ENCODE data around the gene ANKRD39.
"Not testable (repeated sequence)": the region's sequence is repeated elsewhere in the genome, so short reads cannot be mapped to it uniquely, and the experiment has no call there.

The ANKRD39 gene

DNA sequence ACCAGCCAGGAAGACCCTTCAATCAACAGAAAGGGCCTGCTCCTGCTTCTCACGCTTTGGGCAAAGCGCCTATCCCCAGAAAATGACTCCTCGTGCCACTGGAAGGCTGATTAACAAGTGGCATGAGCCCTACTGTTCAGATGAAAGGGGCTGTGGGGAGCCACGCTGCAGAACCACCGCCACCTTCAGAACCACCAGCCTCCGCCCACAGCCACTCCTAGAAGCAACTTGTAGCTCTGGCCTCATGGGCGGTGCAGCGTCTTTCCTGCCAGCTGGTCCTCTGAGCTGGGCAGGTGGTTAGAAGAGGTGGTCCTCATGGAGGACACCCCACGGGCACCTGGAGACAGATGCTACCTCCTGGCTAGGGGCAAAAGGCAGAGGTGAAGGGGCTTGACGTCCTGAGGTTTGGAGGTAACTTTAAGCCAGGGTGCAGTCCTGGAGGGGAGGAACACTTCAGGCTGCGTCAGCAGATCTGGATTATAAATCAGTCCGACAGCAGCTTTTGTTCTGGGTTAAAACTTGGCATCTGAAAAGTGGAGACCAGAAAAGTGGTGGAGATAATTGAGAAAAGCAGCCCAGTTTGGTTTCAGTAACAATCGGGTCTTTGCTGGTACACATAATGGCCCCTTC lies 12.9 kb upstream of the ANKRD39 start:
- DNase-seq (ENCODE audit: low read depth), result no peak

DNA sequence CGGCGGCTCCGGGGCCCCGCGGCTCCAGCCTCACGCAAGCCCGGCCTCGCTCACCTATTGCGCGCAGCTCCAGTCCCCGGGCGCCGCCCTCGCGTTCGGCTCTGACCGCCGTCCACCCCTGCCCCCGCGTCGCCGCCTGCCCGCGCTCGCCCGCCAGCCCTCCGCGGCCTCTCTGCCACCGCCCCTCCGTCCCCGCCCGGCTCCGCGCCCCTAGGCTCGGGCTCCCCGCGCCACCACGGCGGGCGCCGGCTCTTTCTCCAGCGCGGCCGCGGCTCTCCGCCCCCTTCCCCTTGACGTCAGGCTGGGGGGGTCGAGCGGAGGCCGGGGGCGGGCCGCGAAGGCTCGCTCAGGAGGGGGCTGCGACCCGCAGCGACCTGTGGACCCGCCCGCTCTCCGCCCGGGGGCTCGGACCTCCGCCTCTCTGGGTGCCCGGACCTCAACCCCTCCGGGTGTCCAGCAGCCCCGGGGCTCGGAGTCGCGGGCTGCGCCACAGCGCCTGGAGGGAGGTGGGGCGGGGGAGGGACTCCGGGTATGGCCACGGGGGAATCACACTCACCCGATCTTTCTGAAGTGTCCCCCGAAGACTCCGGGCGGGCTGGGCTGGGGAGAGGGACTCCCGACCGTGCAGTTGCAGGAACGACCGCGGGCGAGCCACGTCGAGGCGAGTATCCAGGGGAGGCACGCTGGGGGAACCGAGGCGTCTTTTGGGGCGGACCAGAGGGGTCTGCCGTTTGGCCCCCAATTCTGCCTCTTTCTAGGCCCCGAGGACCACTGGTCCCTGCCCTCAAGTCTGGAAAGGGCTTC lies 12.2 kb upstream of the ANKRD39 start, which contains the start of gene SEMA4C:
Gene SEMA4C, minus strand, starts transcription at position 259 of the 804 bp plus-strand sequence. CDS start 2,194 bp downstream, outside the sequence.
- peak; percentile 33 for DNase-seq (ENCODE audit: low read depth)

DNA sequence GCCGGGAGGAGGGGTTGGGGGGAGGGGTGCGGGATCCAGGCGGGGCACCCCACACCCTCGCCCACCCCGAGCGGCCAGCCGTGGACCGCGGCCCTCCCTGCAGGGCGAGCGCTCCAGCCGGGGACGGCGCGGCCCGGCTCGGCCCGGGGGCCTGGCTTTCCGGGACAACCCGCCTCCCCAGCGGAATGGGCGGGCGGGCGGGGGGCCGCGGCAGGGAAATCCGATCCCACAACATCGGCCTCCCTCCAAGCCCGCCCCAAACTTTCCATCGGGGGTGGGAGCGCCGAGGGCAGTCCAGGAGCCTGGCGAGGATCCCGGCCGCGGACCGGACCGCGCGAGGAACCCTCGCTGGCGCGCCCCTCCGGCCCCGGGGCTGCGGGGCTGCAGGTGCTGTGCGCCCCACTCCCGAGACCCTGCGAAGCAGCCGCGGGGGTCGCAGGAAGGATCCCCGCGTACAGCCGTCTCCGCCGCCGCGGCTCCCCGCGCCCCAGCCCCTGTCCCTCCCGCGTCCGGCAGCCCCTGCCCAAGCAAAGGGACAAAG lies 11.5 kb upstream of the ANKRD39 start:
- peak; percentile 83 for DNase-seq (ENCODE audit: low read depth)

DNA sequence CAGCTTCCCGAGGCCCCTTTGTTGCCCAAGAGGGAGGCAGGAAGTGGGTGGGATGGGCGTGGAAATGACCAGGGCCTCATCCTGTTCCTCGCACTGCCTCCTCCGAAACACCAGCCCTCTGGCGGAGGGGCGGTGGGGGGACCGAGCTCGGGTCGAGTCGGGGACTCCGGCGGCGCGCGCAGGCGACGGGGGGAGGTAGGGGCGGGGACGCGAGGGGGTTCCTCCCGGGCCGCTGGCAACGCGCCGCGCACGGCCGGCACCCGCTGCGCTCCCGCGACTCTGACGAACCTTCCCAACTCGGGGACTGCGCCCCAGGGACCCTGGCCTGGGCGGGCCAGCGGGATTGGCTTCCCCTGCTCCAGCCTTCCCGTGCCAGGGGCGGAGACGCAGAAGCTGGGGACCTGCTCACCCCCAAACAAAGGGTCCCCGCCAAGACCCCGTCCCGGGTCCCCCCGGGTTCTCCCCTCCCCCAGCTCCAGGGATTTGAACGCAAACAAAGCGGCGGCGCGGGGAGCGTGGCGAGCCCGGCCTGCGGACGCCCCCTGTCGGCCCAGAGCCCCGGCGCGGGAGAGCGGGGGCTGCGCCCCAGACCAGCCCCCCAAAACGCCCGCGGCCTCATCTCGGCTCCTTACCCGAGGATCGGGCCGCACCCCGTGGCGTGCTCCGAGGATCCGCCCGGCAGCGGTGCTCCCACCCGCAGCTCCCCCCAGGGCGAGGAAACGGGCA lies 10.9 kb upstream of the ANKRD39 start:
- peak; percentile 93 for DNase-seq (ENCODE audit: low read depth)

DNA sequence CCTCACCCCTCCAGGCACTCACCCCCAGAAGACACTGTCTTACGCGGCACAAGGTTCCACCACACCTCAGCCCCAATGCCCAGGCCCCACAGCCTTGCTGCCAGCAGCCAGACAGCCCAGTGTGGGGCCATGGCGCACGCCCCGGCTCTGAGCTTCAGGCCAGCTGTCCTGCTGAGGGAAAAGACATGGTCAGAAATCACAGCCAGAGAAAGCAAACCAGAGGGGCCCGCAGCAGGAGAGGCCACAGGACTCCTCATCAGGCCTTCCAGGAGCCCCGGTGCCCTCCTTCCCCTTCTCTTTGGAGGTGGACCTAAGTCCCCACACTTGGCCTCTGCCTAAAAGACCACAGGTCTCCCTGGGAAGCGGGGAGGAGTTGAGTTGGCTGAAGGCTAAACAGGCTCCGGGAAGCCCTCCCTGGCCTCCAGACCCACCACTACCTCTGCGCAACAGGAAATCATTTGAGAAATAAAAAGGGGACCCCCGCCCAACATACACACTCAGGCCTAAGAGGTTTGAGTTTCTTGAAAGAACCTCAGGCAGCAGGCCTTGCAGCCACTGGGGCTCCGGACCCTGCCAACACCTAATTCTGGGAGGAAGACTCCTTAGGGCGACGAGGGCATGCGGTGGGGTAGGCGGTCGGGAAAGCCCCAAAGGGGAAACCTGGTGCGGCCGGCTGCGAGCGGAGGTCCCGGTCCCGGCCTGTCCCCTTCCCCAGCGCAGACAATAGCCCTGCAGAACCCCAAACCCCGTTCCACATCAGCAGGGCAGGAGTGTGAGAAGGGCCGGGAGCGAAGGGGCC lies 10.1 kb upstream of the ANKRD39 start:
- DNase-seq (ENCODE audit: low read depth), result no peak

DNA sequence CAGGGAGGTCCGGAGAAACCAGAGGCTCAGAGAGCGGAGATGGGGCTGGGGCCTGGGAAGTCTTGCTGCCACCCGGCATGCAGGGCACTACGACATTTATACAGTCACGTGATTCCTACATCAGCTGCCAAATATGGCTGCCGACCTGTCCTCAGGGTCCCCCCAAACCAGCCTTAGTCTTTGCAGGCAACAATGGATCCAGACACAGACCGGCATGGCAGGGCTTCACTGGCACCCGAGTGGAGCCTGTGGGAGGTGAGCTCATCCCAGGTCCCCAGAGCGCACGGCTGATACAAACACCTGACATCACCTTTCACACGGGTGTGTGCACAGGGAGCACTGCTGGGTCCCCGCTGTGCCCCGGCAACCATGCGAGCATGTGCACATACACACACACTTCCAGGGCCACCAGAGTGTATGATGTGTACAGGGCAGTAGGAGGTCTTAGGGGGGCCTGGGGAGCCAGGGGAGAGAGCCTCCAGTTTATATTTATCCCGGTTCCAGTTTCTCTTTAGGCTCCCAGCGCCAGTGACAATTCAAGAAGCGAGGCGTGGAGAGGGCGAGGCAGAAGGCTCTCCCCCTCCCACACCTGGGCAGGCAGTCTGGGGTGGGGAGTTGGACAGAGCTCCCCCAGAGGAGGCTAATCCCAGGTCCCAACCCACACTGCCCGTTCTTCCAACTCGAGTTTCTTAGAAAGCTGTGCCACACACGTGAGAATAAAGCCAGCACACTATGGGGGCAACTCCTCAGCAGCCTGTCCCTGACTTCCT lies 9.4 kb upstream of the ANKRD39 start:
- DNase-seq (ENCODE audit: low read depth), result no peak

DNA sequence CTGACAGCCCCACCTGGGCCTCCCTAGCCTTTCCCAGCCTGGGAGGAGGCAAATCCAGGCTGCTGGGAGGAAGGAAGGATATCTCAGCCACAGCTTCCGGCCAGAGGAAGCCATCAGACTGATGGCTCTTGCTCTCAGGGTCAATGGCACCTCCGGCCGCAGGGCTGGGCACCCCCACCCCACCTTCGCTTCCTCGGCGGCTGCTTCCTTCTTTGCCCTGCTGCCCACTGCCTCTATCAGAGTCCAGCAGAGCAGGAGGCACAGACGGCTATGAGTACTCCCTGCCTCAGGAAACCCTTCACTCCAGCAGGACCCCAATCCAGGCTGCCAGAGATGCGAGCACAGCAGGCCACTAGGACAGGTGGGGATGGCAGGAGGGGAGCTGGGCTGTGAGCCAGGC lies 8.8 kb upstream of the ANKRD39 start:
- DNase-seq (ENCODE audit: low read depth), result no peak

DNA sequence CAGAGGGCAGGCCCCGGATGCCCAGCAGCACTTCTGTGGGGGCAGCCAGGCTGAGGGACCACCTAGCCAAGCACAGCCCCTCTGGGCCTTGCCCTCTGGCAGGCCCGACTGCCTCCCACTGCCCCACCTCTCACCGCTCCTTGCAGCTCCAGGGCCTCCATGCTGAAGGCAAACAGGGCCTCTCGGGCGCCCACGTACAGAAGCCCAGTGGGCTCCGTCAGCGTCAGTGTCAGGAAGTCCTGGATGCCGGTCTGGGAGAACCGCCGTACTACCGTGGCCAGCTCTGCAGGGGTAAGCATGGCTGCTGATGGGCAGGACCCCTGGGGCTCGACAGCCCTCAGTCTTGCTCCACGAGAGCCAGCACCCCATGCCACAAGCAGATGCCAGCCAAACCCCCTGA lies 8.3 kb upstream of the ANKRD39 start:
- DNase-seq (ENCODE audit: low read depth), result no peak

DNA sequence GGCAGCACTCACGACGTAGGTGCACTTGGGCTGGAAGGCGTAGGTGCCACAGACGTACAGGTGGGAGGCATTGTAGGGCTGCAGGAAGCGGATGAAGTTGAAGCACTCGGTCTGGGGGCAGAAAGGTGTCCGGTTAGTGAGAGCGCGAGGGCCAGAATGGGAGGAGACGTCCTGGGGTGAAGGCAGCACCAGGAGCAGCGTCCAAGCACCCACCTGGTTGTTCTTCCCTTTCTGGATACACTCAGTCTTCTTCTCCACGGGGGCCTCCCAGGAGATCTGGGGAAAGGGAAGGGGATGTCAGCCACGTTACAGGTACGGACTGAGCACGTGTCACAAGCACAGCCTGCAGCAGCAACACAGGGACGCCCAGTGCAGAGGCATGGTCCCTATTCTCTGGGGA lies 7.8 kb upstream of the ANKRD39 start:
- no peak for DNase-seq (ENCODE audit: low read depth)

DNA sequence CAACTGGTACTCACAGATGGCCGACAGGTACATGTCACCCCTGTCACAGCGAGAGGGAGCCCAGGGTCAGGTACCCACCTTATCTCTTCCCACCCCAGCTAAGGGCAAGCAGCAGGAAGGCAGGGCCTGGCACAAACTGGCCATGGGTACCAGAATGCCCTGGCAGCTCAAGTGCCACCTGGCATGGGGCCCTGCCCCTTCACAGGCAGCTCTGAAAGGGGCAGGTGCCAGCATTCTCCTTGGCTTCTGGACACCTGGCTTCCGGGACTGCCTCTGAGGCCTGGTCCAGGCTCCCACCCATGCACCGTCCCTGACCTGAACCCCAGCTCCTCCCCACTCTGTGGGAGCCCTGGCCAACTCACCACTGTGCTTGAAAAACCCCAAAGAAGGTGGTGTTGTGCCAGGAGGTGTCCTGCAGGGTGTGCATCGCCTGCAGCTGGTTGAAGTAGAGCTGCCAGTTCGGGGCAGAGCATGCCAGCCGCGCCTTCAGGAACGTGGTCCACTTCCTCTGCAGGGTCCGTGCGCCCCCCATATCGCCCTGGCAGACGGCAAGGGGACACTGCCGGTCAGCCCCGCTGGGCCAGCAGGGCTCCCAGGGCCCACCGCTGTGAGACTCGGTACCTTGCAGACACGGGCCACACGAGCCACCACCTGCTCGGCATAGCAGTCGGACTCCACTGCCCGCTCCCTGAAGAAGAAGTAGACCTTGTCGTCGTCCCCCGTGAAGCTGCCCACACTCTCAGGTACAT lies 6.7 kb upstream of the ANKRD39 start:
- DNase-seq (ENCODE audit: low read depth), result no peak

DNA sequence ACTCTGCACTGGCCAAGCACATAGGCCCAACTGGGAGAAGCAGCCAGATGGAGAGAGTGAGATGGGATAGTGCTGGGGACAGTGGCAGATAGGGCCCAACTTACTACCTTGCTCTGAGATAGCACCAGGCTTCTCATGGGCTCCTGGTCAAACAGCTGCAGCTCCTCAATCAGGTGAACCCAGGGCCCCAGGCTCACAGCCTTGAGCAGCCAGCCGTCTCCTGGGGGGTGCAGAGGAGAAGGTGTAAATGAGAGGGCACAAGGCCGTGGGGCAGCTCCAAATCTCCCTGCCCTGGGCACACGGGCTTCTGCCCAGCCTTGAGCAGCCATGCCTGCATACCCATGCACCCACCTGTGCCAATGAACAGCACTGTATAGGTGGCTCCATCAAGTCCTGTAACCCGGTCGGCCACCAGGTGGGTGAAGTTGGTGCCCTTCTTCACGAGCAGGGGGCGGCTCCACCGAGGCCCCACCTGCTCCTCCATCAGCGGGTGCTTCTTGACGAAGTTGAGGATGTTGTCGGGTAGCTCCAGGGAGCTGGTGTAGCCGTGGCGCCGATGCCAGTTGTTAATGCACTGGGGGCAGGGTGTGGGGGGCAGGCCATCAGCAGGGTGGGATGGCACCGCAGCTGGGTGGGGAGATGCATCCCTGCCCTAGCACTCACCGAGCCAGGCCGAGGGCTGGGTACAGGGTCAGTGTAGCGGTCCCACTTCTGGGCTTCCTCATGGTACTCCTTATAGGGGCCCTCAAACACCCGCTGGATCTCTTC lies 5.9 kb upstream of the ANKRD39 start:
- DNase-seq (ENCODE audit: low read depth), result no peak

DNA sequence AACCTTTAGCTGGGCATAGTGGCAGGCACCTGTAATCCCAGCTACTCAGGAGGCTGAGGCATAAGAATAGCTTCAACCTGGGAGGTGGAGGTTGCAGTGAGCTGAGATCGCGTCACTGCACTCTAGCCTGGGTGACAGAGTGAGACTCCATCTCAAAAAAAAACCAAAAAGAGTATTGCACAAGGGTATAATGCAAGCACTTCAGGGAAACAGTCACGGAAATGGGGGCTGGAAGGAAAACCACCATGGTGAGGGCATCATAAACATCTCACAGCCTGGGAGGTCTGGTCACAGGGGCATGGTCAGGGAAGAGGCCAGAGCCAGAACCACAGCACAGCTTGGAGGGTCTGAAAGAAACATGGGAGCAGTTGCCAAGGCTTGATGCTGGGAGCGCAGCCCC lies 5.2 kb upstream of the ANKRD39 start:
- DNase-seq (ENCODE audit: low read depth), result not testable (repeated sequence)

DNA sequence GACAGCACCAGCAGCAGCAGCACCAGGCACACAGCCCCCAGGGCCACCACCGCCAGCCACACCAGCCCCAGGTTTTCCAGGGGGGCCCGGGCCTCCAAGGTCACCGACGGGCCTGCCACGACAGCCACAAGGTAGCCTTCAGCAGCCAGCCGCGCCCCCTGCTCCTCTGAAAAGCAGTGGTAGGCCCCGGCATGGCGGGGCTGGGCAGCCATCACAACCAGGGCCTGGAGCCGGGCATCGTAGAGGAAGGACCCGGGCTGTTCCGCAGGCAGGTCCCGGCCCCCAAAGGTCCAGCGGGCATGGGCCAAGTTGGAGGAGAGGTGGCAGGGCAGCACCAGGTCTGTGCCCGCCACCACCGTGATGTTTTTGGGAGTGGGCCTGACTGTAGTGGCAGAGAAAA lies 3.3 kb upstream of the ANKRD39 start:
- DNase-seq (ENCODE audit: low read depth), result no peak

DNA sequence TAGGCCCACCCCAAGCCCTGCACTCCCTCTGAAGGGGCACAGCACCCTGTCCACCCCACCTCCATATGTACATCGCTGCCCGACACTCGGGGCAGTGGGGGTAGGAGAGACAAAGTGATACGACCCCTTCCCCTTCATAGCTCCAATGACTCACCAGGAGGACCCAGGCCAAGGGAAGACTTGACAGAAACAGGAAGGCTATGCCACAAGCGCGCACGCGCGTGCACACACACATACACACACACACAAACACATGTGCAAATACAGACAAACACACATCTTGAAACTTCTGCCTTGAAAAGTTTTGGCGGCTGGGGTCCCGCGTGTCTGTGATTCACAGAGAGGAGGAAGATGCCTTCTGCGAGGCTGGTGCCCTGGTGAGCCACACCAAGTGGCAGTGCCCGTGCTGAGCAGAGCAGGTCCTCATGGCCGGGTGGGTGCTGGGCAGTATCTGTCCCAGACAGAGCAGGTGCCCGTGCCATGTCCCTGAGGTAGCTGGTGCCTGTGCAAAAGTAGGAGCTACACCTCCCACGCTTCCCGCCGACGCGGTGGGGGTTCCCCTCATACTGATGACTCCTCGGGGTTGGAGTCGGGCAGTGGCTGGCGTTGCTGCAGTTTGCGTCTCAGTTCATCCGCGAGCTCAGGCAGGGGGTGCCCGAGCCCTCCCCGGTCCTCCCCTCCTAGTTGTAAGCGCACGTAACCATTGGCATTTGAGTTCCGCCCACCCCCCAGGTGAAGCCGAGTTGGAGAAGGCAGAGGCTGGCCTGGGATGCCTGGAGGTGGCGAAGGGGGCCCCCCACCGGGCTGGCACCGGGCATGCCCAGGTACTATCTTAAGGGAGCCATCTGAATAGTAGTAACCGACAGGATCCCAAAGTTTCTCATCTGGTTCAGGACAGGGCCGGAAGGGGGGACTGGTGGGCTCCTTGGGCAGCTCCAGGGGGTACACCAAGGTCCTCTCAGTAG lies 2.5 kb upstream of the ANKRD39 start:
- no peak for DNase-seq (ENCODE audit: low read depth)

DNA sequence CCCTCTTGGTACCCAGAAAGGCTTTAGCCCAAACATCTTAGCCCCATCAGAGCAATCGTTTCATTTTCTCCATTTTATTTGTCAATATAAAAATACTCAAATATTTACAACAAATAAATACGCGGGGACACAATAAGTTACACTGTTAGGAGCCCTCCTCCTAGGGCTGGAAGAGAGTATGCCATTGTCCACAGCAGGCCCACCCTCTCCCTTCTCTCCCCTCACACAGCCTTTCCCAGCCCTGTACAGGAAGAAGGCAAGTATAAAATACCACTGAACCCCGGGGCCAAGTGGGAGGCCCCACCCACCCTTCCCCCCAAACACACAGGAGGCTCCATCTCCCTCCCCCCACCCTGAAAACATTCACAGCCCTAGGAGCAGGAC lies 1.9 kb upstream of the ANKRD39 start:
- no peak for DNase-seq (ENCODE audit: low read depth)

DNA sequence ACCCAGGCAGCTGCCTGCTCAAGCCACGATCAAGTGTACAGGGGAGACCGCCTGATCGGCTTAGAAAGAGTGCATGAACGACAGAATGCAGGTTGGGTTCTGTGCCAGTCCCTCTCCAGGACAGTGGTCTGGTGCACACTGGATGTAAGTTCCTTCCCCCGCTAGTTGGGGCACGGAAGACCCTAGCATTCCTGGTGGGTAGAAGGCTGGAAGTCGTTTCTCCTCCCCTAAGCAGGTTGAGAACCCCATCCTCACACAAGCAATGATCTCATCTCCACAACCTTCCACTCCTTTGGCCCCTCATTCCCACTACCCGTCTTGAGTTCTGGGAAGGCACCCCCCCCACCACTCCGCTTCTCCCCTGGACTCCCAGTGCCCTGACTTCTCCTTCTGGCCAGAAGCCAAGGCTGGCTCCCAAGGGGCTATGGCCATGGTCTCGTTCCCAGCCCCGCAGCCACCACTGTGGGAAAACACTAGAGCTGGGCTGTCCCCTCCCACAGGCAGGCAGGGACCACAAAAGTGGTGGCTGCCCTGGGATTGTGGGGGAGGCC lies 1.4 kb upstream of the ANKRD39 start:
- no peak for DNase-seq (ENCODE audit: low read depth)

DNA sequence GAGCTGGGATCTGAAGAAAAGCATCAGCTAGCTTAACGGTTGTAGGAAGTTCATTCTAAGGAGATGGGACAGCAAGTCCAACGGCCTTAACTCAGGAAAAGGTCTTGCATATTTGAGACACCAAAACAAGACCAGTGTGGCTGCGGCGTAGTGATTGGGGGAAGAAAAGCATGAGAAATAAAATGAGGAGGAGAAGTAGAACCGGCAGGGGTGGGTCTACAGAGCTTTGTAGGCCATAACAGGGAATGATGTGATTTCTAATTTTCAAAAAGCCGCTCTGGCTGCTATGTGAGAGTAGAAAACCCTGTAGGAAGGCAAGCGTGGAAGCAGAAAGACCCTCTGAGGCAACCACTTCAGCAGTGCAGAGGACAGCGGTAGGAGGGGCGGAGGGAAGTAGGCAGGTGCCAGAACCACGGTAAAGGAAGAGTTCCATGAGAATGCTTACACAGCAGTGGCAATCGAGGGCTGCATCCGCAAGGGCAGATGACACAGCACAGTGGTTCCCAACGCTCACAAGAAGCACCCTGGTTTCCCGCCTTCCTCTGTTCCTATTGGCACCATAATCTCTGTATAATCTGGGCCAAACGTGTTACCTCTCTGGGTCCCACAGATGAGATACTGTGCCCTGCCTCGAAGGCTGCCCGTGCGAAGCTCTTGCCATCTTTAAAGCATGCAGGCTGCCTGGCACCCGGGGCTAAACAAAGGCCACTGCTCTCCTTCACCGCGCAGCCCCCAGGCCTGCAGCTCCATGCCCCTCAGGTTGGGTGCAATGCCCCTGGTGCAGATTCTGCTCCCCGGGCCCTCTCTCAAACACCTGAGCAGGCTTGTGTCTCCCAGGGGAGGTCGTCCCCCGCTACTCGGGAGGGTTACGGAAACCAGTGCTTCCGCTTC lies 795 bp downstream of the ANKRD39 start:
- DNase-seq (ENCODE audit: low read depth), result no peak
